ENCODE measurements around the gene SCYL3. TPM values are rescaled to one million over a fixed set of nuclear protein-coding genes. Genes with fewer than 3 reads are reported as not detected.

Gene SCYL3
- total RNA-seq, 2 donors from 2014 or later = 6.4 to 6.5 TPM

DNA sequence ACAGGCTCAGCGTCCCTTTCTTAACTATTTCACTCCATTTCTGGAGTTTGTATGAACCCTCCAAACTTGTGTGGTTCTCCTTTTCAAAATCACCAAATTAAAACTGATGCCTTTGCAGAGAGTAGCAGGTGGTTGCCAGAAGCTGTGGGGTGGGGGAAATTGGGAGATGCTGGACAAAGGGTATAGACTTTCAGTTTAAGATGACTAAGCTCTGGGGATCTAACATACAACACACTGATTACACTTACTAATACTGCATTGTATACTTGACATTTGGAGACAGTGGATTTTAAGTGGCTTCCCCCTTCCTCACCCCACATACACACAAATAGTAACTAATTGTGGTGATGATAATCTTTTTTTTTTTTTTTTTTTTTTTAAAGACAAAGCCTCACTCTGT, 11.1 kb upstream of the SCYL3 start:
- Histone ChIP-seq H3K27me3 (no peaks in the 10 kb centered on the region), H3K9me3 (no peaks in the 10 kb centered on the region), H3K36me3 (no peaks in the 10 kb centered on the region), H3K4me1 (no peaks in the 10 kb centered on the region), H3K4me3 (no peak overlapping the region), H3K27ac (no peak overlapping the region)
- TF ChIP-seq, protein P1, sequence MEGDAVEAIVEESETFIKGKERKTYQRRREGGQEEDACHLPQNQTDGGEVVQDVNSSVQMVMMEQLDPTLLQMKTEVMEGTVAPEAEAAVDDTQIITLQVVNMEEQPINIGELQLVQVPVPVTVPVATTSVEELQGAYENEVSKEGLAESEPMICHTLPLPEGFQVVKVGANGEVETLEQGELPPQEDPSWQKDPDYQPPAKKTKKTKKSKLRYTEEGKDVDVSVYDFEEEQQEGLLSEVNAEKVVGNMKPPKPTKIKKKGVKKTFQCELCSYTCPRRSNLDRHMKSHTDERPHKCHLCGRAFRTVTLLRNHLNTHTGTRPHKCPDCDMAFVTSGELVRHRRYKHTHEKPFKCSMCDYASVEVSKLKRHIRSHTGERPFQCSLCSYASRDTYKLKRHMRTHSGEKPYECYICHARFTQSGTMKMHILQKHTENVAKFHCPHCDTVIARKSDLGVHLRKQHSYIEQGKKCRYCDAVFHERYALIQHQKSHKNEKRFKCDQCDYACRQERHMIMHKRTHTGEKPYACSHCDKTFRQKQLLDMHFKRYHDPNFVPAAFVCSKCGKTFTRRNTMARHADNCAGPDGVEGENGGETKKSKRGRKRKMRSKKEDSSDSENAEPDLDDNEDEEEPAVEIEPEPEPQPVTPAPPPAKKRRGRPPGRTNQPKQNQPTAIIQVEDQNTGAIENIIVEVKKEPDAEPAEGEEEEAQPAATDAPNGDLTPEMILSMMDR (IDR thresholded peaks at IDR 0.05) = no peak
- no peak for DNase-seq (ENCODE audit: low spot score)

DNA sequence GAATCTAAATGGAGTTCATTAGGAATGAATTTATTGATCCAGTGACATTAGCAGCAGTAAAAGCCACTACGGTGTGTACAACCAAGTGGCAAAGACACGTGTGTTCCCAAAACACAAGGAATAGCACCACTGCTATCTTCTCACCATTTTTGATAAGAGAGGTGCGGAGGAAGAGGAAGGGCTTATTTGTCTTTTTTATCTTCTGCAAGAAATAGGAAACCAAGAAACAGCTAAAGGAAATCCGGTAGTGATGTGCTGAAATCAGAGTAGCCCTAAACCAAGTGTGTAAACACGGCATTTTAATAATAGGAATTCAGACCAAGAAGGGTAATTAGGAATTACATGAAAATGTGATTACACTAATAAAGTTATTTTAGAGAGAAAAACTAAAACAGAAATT, 9.1 kb upstream of the SCYL3 start:
- no peak overlapping the region for H3K4me3 ChIP-seq
- no peaks in the 10 kb centered on the region for H3K36me3 ChIP-seq
- H3K27me3 ChIP-seq = no peaks in the 10 kb centered on the region
- no peaks in the 10 kb centered on the region for H3K4me1 ChIP-seq
- DNase-seq (ENCODE audit: low spot score) = no peak
- TF ChIP-seq, protein P1 (IDR thresholded peaks at IDR 0.05) = no peak
- H3K27ac ChIP-seq = no peak overlapping the region
- no peaks in the 10 kb centered on the region for H3K9me3 ChIP-seq

DNA sequence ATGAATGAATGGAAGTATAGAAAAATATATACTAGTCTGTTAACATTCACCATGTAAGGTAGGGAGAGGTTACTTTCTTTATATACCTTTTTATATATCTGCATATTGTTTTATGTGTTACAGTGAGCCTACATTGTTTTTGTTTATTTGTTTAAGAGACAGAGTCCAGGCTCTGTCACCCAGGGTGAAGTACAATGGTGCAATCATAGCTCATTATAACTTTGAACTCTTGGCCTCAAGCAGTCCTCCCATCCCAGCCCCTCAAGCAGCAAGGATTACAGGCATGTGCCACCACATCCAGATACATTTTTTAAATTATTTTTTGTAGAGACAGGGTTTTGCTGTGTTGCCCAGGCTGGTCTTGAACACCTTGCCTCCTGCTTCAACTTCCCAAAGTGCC, 7.4 kb upstream of the SCYL3 start:
- no peaks in the 10 kb centered on the region for H3K9me3 ChIP-seq
- H3K36me3 ChIP-seq = no peaks in the 10 kb centered on the region
- H3K27ac ChIP-seq = no peak overlapping the region
- H3K4me3 ChIP-seq = no peak overlapping the region
- no peaks in the 10 kb centered on the region for H3K4me1 ChIP-seq
- no peaks in the 10 kb centered on the region for H3K27me3 ChIP-seq
- TF ChIP-seq, protein P1 (IDR thresholded peaks at IDR 0.05) = no peak
- no peak for DNase-seq (ENCODE audit: low spot score)

DNA sequence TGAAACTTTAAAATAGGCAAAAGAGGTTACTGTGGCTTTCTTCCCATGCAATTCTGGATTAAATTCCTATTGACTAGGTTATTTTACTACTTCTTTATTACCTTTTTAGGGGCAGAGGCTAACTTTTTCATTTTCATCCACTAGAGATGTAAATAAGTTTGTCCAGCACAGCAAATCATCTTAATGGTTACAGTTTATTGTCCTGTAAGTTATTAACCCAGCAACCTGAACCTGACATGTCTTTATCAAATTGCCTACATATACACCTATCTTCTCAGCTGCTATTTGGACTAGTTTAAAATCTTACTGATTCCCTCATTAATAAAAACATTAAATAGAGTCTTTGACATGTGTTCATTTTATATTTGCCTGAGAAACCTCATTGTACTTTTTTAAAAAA, 6.9 kb upstream of the SCYL3 start:
- Histone ChIP-seq H3K27me3 (no peaks in the 10 kb centered on the region), H3K9me3 (no peaks in the 10 kb centered on the region), H3K27ac (no peak overlapping the region), H3K36me3 (no peaks in the 10 kb centered on the region), H3K4me3 (no peak overlapping the region), H3K4me1 (no peaks in the 10 kb centered on the region)
- TF ChIP-seq, protein P1 (IDR thresholded peaks at IDR 0.05) = no peak
- no peak for DNase-seq (ENCODE audit: low spot score)

DNA sequence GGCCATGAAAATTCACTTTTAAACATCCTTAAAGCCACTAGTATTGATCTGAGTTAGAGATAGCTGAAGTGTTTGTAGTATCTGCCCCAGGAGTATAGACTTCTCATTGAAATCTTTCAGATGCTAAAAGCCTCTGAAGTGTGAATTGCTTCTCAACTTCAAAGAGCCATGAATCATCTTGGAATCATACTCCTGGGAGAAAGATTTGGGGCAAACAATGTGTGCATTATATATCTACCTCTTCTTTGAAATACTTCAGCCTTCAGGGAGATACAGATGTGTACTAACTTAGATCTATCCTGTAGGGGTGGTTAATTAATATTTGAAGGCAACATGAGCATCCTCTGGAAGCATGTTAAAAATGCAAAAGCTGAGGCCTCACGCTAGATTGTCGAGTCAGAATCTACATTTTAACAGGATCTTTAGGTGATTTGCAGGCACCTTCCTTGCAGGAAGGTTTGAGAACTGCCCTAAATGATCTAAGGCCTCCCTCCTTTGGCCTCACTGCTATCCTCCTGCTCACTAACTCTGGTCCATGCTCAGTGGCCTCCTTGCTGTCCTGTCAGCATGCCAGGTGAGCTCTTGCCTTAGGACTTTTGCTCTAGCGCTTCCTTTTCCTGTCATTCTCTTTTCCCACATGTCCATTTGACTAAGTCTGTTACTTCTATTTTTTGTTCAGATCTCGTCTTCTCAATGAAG, 6.0 kb upstream of the SCYL3 start:
- Histone ChIP-seq H3K4me1 (peaks cover 0 to under 1% of the 10 kb centered on the region in 2 donors), H3K4me3 (no peak overlapping the region), H3K36me3 (no peaks in the 10 kb centered on the region), H3K27me3 (no peaks in the 10 kb centered on the region), H3K27ac (no peak overlapping the region), H3K9me3 (no peaks in the 10 kb centered on the region)
- TF ChIP-seq, protein P1 (IDR thresholded peaks at IDR 0.05) = no peak
- DNase-seq (ENCODE audit: low spot score) = no peak

DNA sequence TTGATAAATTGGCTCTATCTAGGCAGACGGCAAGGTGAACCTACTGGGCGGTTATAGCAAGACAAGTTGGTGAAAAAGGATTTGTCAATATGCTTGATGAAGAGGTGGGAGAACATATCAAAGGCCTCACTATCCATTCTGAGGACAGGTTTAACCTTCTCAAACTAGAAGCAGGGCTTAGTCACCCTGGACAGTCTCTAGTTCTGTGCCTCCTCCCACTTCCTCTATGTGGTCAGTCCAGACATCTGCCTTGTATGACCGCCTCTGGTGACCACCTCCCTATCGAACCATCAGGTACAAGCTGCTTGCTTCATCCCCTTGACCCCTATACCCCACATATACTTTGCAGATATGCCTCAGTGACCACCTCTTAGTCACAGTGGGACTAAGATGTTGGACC, 2.3 kb upstream of the SCYL3 start:
- no peak for DNase-seq (ENCODE audit: low spot score)
- H3K4me3 ChIP-seq = no peak overlapping the region

More for the DNA sequence above, 2.3 kb upstream of the SCYL3 start:
- Histone ChIP-seq H3K27ac (no peak overlapping the region), H3K4me1 (peaks cover 0 to 21% of the 10 kb centered on the region in 2 donors), H3K27me3 (no peaks in the 10 kb centered on the region), H3K36me3 (no peaks in the 10 kb centered on the region), H3K9me3 (no peaks in the 10 kb centered on the region)
- TF ChIP-seq, protein P1 (IDR thresholded peaks at IDR 0.05) = no peak

Measured in right atrium auricular region (tissue), 2 donors.